GM21381 (cell line): ENCODE results near the gene LGALS3.

ENCODE experiments used
- ATAC-seq: cut with Tn5 transposase; IDR thresholded peaks from one replicate; pipeline ENCODE4 v1.9.1; 2021; ENCODE audit warnings: mild to moderate bottlenecking, moderate library complexity; ENCODE audit not compliant: unreplicated experiment

The LGALS3 gene

GRCh38 chr14:55130196-55130550, 1.1 kb downstream of the LGALS3 start:
- ATAC-seq, result no peak

- ATAC-seq, result no peak
Measured at GRCh38 chr14:55131370-55132137, 2.5 kb downstream of the LGALS3 start.

- ATAC-seq, result no peak
Measured at GRCh38 chr14:55133416-55133815, 4.4 kb downstream of the LGALS3 start.

GRCh38 chr14:55136241-55136640, 7.2 kb downstream of the LGALS3 start:
- ATAC-seq, result no peak

GRCh38 chr14:55136885-55137786, 8.1 kb downstream of the LGALS3 start:
- no peak for ATAC-seq

GRCh38 chr14:55138091-55138490, 9.0 kb downstream of the LGALS3 start:
- no peak for ATAC-seq

GRCh38 chr14:55139141-55139540, 10.1 kb downstream of the LGALS3 start:
- no peak for ATAC-seq

GRCh38 chr14:55139696-55140509, 10.9 kb downstream of the LGALS3 start:
- no peak for ATAC-seq

GRCh38 chr14:55141825-55142224, 12.8 kb downstream of the LGALS3 start:
- ATAC-seq, result no peak

GRCh38 chr14:55142466-55142865, 13.4 kb downstream of the LGALS3 start:
- ATAC-seq, result no peak

GRCh38 chr14:55146425-55146824, 17.4 kb downstream of the LGALS3 start:
- ATAC-seq, result no peak

GRCh38 chr14:55151601-55152000, 22.5 kb downstream of the LGALS3 start:
- ATAC-seq, result no peak

GRCh38 chr14:55152052-55152753, 23.2 kb downstream of the LGALS3 start:
- no peak for ATAC-seq

GRCh38 chr14:55153951-55154350, 24.9 kb downstream of the LGALS3 start:
- no peak for ATAC-seq

- ATAC-seq, result no peak
Measured at GRCh38 chr14:55157080-55157479, 28.0 kb downstream of the LGALS3 start.

- ATAC-seq, result no peak
Measured at GRCh38 chr14:55158412-55158811, 29.4 kb downstream of the LGALS3 start.

- no peak for ATAC-seq
Measured at GRCh38 chr14:55160989-55161388, 31.9 kb downstream of the LGALS3 start.

- no peak for ATAC-seq
Measured at GRCh38 chr14:55170526-55170925, 41.5 kb downstream of the LGALS3 start.

- ATAC-seq, result no peak
Measured at GRCh38 chr14:55180006-55180405, 51.0 kb downstream of the LGALS3 start.

GRCh38 chr14:55180434-55180833, 51.4 kb downstream of the LGALS3 start:
- peak; percentile 91 for ATAC-seq
